H9 (cell line): ENCODE results near the gene PRSS16. TPM values are rescaled to one million over a fixed set of nuclear protein-coding genes. Genes with fewer than 3 reads are reported as not detected.
A peak's percentile ranks its signal among the peaks of the same experiment; 100 is the strongest.

ENCODE experiments used
- DNase-seq: peaks from one replicate; pipeline ENCODE4 v3.0.0-alpha.2; 2017
- H2AFZ ChIP-seq: one replicate; pipeline ENCODE4 v1.6.1; 2013; ENCODE audit warnings: mild to moderate bottlenecking, low read length, control low read depth, moderate library complexity
- H2AK5ac ChIP-seq: 2 replicates; pipeline ENCODE4 v1.6.1; 2013; ENCODE audit warnings: low read length, control low read depth, mixed read lengths; ENCODE audit not compliant: insufficient read length
- H2BK120ac ChIP-seq: one replicate; pipeline ENCODE4 v1.6.1; 2013; ENCODE audit warnings: low read depth, mild to moderate bottlenecking, low read length, control low read depth, inconsistent platforms; ENCODE audit not compliant: poor library complexity, severe bottlenecking
- H2BK12ac ChIP-seq: 2 replicates; pipeline ENCODE4 v1.6.1; 2013; ENCODE audit warnings: low read length, control low read depth, mixed read lengths, low read depth; ENCODE audit not compliant: insufficient read length
- H2BK15ac ChIP-seq: 2 replicates; pipeline ENCODE4 v1.6.1; 2013; ENCODE audit warnings: low read depth, low read length, control low read depth
- H2BK20ac ChIP-seq: one replicate; pipeline ENCODE4 v1.6.1; 2013; ENCODE audit warnings: low read depth, mild to moderate bottlenecking, low read length, control low read depth, inconsistent platforms; ENCODE audit not compliant: poor library complexity, severe bottlenecking
- H2BK5ac ChIP-seq: 2 replicates; pipeline ENCODE4 v1.6.1; 2013; ENCODE audit warnings: low read length, control low read depth, mixed read lengths; ENCODE audit not compliant: insufficient read length
- H3K14ac ChIP-seq: 2 replicates; pipeline ENCODE4 v1.6.1; 2013; ENCODE audit warnings: low read length, control low read depth; ENCODE audit not compliant: insufficient read depth
- H3K18ac ChIP-seq: 2 replicates; pipeline ENCODE4 v1.6.1; 2013; ENCODE audit warnings: low read depth, mild to moderate bottlenecking, mixed read lengths, low read length, control low read depth; ENCODE audit not compliant: insufficient read length
- H3K23ac ChIP-seq: 2 replicates; pipeline ENCODE4 v1.6.1; 2013; ENCODE audit warnings: low read length, control low read depth, mixed read lengths, low read depth; ENCODE audit not compliant: insufficient read length
- H3K23me2 ChIP-seq: 2 replicates; pipeline ENCODE4 v1.6.1; 2013; ENCODE audit warnings: low read depth, mild to moderate bottlenecking, mixed read lengths, low read length, control low read depth; ENCODE audit not compliant: insufficient read length, poor library complexity, severe bottlenecking
- H3K27ac ChIP-seq: 2 replicates; pipeline ENCODE4 v1.5.1; 2013; ENCODE audit warnings: low read length, control low read depth, mixed read lengths, low read depth; ENCODE audit not compliant: insufficient read length
- H3K27me3 ChIP-seq: 2 replicates; pipeline ENCODE4 v1.6.1; 2013; ENCODE audit warnings: low read length, control low read depth, inconsistent platforms; ENCODE audit not compliant: insufficient read depth
- H3K4ac ChIP-seq: 2 replicates; pipeline ENCODE4 v1.6.1; 2013; ENCODE audit warnings: low read depth, mild to moderate bottlenecking, control low read depth, inconsistent platforms, low read length, moderate library complexity
- H3K4me1 ChIP-seq: 2 replicates; pipeline ENCODE4 v1.6.1; 2013; ENCODE audit warnings: low read length, control low read depth, inconsistent platforms; ENCODE audit not compliant: insufficient read depth
- H3K4me2 ChIP-seq: 2 replicates; pipeline ENCODE4 v1.6.1; 2013; ENCODE audit warnings: low read length, control low read depth, mixed read lengths; ENCODE audit not compliant: insufficient read length, insufficient read depth
- H3K56ac ChIP-seq: 2 replicates; pipeline ENCODE4 v1.6.1; 2013; ENCODE audit warnings: low read depth, mild to moderate bottlenecking, mixed read lengths, low read length, control low read depth; ENCODE audit not compliant: insufficient read length
- H3K79me1 ChIP-seq: 2 replicates; pipeline ENCODE4 v1.6.1; 2013; ENCODE audit warnings: low read depth, mild to moderate bottlenecking, moderate library complexity, low read length, control low read depth, inconsistent platforms; ENCODE audit not compliant: insufficient read depth, poor library complexity, severe bottlenecking
- H3K79me2 ChIP-seq: 2 replicates; pipeline ENCODE4 v1.6.1; 2013; ENCODE audit warnings: low read length, control low read depth, inconsistent platforms; ENCODE audit not compliant: insufficient read depth
- H3K9ac ChIP-seq: 2 replicates; pipeline ENCODE4 v1.6.1; 2013; ENCODE audit warnings: low read length, control low read depth, mixed read lengths; ENCODE audit not compliant: insufficient read length; ENCODE audit errors: extremely low read depth
- H3K9me3 ChIP-seq: one replicate; pipeline ENCODE4 v1.6.1; 2013; ENCODE audit warnings: low read depth, low read length, inconsistent platforms; ENCODE audit not compliant: control insufficient read depth
- H3T11ph ChIP-seq: one replicate; pipeline ENCODE4 v1.6.1; 2013; ENCODE audit warnings: mild to moderate bottlenecking, low read length, control low read depth, inconsistent platforms
- H4K20me1 ChIP-seq: one replicate; pipeline ENCODE4 v1.6.1; 2013; ENCODE audit not compliant: control insufficient read depth, insufficient read length, insufficient read depth
- H4K5ac ChIP-seq: 2 replicates; pipeline ENCODE4 v1.6.1; 2013; ENCODE audit warnings: low read depth, mild to moderate bottlenecking, mixed read lengths, low read length, control low read depth; ENCODE audit not compliant: insufficient read length
- H4K8ac ChIP-seq: replicated peaks from 2 replicates; pipeline ENCODE4 v1.6.1; 2013; ENCODE audit warnings: low read length, control low read depth, mixed read lengths, low read depth; ENCODE audit not compliant: insufficient read length
- H4K91ac ChIP-seq: 2 replicates; pipeline ENCODE4 v1.6.1; 2013; ENCODE audit warnings: low read depth, mild to moderate bottlenecking, moderate library complexity, mixed read lengths, low read length, control low read depth; ENCODE audit not compliant: insufficient read length
- H3K27ac Mint-ChIP-seq, 3 experiments: 2 replicates in 2 of 3; 3 replicates in 1 of 3; pipeline ENCODE4 v1.8.0; 2020 to 2021; ENCODE audit warnings: mixed read lengths in 3 of 3, mild to moderate bottlenecking in 1 of 3, moderate library complexity in 1 of 3
- H3K27me3 Mint-ChIP-seq: 2 replicates; pipeline ENCODE4 v1.8.0; 2021; ENCODE audit warnings: low read depth, mild to moderate bottlenecking, moderate library complexity, mixed read lengths
- H3K36me3 Mint-ChIP-seq, 3 experiments: 2 replicates in 2 of 3; 3 replicates in 1 of 3; pipeline ENCODE4 v1.8.0; 2020 to 2021; ENCODE audit warnings: low read depth in 3 of 3, mixed read lengths in 3 of 3; ENCODE audit not compliant: insufficient read depth in 1 of 3
- H3K4me1 Mint-ChIP-seq, 2 experiments: 2 replicates each; pipeline ENCODE4 v1.8.0; 2020; ENCODE audit warnings: mixed read lengths in 2 of 2
- H3K4me3 Mint-ChIP-seq, 2 experiments: 2 replicates in 1 of 2; 3 replicates in 1 of 2; pipeline ENCODE4 v1.8.0; 2020 to 2021; ENCODE audit warnings: mild to moderate bottlenecking in 2 of 2, mixed read lengths in 2 of 2, moderate library complexity in 1 of 2
- H3K9me3 Mint-ChIP-seq, 2 experiments: 2 replicates in 1 of 2; 3 replicates in 1 of 2; pipeline ENCODE4 v1.8.0; 2020; ENCODE audit warnings: mild to moderate bottlenecking in 2 of 2, mixed read lengths in 2 of 2, moderate library complexity in 1 of 2
- CTCF ChIP-seq: fragments of 200-600 bp; sonication (generic); conservative IDR thresholded peaks from 3 replicates; pipeline ENCODE4 v1.8.0; 2021; ENCODE audit warnings: antibody characterized with exemption, mild to moderate bottlenecking
- WGBS: extraction: QIAGEN DNeasy Blood & Tissue Kit; methylation state at CpG from one replicate; pipeline ENCODE4 v1.1.7; 2013; ENCODE audit warnings: missing lambda C conversion rate, low lambda C conversion rate, mixed read lengths; ENCODE audit not compliant: insufficient read length; ENCODE audit errors: extremely low coverage; 5-methylcytosine and 5-hydroxymethylcytosine counted together
- total RNA-seq: library from RNA; stranded (reverse); gene quantifications from 2 replicates; pipeline ENCODE4 v1.2.1, GENCODE V29; 2021

PRSS16 gene
- total RNA-seq, 1 experiment from 2014 or later = 14.8 TPM

- DNase-seq = no peak
These were observed 33.1 kb downstream of the PRSS16 start for GRCh38 chr6:27280540-27281000.

More at GRCh38 chr6:27280540-27281000, 33.1 kb downstream of the PRSS16 start:
- H3K27me3 ChIP-seq = peaks cover 2% of the 10 kb centered on the region; the same call in 1 of the 2 replicates
- no peak overlapping the region for H3K18ac ChIP-seq
- no peaks in the 10 kb centered on the region for H3K79me2 ChIP-seq
- H4K20me1 ChIP-seq = no peaks in the 10 kb centered on the region
- Mint-ChIP-seq H3K27me3 (peaks cover 31% of the 10 kb centered on the region), H3K4me1 (peaks cover 0 to 3% of the 10 kb centered on the region in 2 experiments; a peak in 2 of 4 replicates), H3K4me3 (peak overlapping the region; percentile 92 to 93), H3K36me3 (no peaks in the 10 kb centered on the region), H3K27ac (no peak overlapping the region), H3K9me3 (peaks cover 0 to 2% of the 10 kb centered on the region in 2 experiments; a peak in 1 of 5 replicates)
- H2BK120ac ChIP-seq = no peak overlapping the region
- peaks cover 6% of the 10 kb centered on the region for H3K23me2 ChIP-seq
- no peak overlapping the region for H3K56ac ChIP-seq
- no peak overlapping the region for H3K4ac ChIP-seq
- H3K23ac ChIP-seq = no peak overlapping the region
- H3K4me1 ChIP-seq = no peaks in the 10 kb centered on the region
- no peak overlapping the region for H2AK5ac ChIP-seq
- no peak overlapping the region for H4K8ac ChIP-seq
- H4K5ac ChIP-seq = no peak overlapping the region
- no peak overlapping the region for H2BK15ac ChIP-seq
- no peak overlapping the region for H3K14ac ChIP-seq
- no peak overlapping the region for H2BK20ac ChIP-seq
- H3K27ac ChIP-seq = no peak overlapping the region
- H2BK5ac ChIP-seq = no peak overlapping the region
- no peaks in the 10 kb centered on the region for H3K79me1 ChIP-seq
- H2AFZ ChIP-seq = no peak overlapping the region
- no peaks in the 10 kb centered on the region for H3K9me3 ChIP-seq
- no peak overlapping the region for H4K91ac ChIP-seq
- no peak overlapping the region for H2BK12ac ChIP-seq
- peak overlapping the region; percentile 25 for H3K9ac ChIP-seq
- no peak overlapping the region for H3T11ph ChIP-seq
- H3K4me2 ChIP-seq = peak overlapping the region; percentile 89
- no CpG with 5 or more reads among the region's 9 CpGs for WGBS
- no peak for TF ChIP-seq CTCF
